CD4-positive, alpha-beta T cell treated with Interferon gamma for 1 hour (primary cell): Measurements from ENCODE around the gene MAPT.
A peak's percentile ranks its signal among the peaks of the same experiment; 100 is the strongest.
"Not testable (repeated sequence)": the region's sequence is repeated elsewhere in the genome, so short reads cannot be mapped to it uniquely, and the experiment has no call there.

Experiments used
- DNase-seq: peaks from one replicate; pipeline ENCODE4 v3.0.0-alpha.2; 2020

MAPT gene

GRCh38 chr17:45931677-45932076, 37.3 kb downstream of the MAPT start:
- DNase-seq, result no peak

- no peak for DNase-seq
Measured at GRCh38 chr17:45934044-45934979, 40.0 kb downstream of the MAPT start.

DNA sequence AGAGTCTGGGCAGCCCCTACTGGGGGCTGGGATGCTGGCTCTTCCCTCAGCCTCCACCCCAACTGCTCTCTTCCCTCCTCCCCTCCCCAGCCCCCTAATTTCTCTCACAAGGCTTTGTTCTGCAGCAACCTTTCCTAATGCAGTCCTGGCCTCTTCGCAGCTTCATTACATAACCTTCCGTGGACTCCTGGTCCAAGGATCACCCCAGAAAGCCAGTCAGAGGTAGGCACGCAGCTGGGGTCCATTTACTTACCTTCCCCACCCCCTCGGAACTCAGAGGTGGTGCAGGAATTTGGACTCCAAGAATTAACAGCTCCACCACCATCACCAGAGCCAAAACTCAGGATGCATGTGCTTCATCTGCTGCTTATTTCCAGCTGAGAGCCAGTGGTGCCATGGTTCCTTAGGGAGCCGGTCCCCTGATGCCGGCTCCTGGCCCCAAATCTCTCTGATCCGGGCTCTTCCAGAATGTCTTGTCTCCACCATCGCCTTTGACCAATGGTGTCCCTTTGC, 40.9 kb downstream of the MAPT start:
- DNase-seq, result no peak

DNA sequence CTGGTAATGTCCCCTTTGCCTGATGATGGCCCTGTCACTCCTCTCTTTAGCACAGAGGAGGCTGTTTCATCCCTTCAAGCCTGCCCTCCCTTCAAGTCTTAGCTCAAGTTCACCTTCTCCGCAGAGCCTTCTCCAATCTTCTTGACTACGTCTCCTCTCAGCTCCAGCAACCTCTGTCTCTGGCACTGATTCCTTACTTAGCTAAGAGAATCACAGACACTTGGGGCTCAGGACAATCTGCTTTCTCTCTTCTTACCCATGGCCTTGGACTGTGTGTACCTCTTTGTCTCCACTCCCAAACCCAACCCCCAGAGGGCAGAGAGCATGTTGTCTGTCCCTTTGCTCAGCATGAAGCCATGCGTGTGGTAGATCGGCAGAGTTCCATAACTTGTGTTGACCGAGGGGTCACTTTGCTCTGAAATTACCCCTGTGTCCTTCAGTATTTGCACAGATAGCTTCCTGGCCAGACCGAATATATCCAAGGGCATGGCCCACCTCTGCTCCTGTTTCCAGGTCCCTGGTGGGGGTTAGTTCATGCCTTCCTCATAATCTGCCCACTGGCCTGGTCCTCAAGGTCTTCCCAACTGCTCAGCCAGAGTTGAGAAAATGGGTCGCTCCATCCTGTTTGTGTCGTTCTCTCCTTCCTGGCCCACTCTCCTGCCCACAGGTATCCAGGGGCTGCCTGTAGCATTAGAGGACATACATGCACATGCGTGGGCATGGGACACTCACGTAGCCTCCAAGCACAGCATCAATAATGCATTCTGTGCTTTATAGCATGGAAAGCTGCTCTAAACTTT, 41.6 kb downstream of the MAPT start:
- no peak for DNase-seq

DNA sequence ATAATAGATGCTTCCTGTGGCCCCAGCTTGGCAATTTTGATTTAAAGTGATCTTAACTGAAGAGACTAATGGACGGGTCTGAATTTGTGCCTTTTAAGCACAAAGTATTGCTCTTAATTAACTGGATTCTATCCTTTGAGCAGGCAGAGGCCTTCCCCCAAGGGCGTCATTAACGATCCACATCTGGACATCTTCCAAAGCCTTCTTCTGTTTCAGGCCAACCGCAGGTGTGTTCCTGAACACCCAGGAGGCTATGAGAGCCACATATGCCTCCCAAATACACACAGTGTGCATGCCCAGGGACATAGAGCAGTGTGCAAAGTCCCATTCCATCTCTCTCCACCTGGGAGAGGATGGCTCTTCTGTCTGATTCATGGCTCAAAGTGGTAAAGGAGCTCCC, 42.3 kb downstream of the MAPT start:
- DNase-seq, result no peak

GRCh38 chr17:45937186-45937585, 42.8 kb downstream of the MAPT start:
- DNase-seq, result not testable (repeated sequence)

- DNase-seq, result no peak
Measured at GRCh38 chr17:45939395-45939794, 45.0 kb downstream of the MAPT start.

DNA sequence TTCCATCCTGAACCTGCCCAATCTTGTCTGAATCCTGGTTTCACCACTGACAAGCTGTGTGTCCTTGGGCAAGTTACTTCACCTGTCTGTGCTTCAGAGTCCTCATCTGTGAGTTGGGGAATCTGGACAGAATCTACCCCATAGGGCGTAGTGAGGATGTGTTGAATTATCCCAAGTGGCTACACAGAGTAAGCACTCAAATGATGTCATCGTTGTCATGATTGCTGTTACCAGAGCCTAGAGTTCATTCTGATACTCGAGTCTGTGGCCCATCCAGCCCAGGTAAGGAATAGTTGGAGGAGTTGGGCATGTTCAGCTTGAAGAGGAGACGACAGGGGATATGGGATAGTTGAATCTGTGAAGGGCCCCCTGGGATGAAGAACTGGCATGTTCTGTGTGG, 45.9 kb downstream of the MAPT start:
- no peak for DNase-seq

- DNase-seq, result no peak
Measured at GRCh38 chr17:45940826-45941225, 46.5 kb downstream of the MAPT start.

DNA sequence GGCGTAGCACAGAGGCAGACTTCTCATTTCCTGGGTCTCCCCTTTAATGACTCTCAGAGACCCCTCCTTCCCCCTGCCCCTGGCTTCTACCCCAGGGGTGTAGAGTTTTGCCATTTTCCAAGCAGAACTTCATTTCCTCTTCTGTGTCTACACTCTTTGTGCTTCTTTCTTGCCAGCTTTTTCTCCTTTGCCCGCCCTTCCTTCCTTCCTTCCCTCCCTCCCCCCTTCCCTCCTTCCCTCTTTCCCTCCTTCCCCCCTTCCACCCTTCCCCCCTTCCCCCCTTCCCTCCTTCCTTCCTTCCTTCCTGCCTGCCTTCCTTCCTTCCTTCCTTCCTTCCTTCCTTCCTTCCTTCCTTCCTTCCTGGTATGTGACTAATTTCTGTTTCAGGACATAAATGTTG, 47.0 kb downstream of the MAPT start:
- no peak for DNase-seq

- DNase-seq, result no peak
Measured at GRCh38 chr17:45942284-45942683, 47.9 kb downstream of the MAPT start.

DNA sequence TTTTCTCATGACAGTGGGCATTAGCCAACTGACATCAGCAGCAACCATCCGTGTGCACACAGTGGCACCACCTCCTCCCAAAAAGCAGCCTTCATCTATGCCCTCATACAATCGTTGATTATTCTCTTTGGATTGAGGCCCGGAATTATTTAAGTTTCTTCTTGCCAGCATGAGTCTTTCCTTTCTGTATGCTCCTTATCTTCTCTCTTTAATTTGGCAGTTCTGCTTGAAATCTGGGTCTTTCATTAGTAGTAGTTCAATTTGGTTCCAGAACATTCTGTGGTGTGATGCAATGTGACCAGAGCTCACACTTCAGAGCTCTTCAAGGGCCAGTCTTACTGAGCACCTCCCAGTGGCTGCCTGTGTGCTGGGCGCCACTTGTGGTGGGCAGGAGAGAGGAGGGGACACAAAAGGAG, 52.5 kb downstream of the MAPT start:
- no peak for DNase-seq

- DNase-seq, result no peak
Measured at GRCh38 chr17:45948498-45948880, 54.1 kb downstream of the MAPT start.

DNA sequence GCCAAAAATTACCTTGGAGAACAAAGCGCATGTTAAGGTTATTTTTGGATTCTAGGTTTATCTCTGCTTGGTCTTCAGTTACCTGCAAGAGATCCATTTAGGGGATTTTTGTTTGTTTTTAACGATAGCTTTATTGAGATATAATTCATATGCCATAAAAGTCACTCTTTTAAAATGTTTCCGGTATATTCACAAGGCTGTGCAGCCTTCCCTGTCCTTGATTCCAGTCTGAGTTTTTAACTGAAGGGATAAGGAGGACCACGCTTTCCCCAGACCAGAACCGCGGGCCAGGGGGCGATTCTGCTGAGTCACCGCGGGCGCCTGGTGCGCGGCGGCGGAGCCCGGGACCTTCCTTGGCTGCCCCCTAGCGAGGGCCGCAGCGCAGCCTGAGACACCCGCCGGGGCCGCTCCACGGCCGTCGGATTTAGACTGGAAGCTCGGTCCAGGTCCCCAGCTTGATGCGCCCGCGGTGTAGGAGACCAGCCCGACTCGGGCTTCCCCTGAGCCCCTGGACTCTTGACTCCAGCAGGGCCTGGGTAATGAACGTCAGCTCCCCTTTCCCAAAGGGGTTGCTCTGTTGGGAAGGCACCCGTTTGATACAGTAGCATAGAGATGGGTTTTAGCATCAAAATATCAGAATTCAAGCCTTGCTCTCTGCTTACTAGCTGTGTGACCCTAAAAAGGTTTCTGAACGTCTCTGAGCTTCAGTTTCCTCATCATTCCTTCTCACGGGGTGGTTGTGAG, 54.7 kb downstream of the MAPT start:
- DNase-seq, result peak; percentile 35

DNA sequence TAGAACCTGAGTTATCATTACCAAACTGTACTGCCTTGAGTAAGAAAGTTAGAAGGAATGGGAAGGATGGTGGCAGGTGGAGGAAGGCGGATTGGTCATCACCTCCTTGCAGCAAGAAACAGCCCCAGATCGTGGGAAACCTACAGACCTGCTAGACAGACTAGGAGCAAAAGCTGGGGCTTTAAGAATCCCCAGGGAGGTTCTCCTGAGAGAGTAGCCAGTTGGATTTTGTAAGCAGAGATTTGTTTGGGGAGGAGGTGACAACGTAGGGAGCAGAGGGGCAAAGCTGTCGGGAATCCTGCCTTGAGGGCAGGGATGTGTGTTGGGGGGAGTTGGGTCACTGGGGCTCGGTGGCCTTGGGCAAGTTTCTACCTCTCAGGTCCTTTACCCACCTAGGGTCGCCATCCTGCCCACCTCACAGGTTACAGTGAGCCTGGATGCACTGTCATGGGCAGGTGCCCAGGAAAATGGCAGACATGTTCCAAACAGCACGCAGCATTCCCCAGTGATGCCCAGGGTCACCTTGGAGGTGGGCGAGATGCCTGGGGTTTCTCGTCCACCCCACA, 55.5 kb downstream of the MAPT start:
- DNase-seq, result no peak

DNA sequence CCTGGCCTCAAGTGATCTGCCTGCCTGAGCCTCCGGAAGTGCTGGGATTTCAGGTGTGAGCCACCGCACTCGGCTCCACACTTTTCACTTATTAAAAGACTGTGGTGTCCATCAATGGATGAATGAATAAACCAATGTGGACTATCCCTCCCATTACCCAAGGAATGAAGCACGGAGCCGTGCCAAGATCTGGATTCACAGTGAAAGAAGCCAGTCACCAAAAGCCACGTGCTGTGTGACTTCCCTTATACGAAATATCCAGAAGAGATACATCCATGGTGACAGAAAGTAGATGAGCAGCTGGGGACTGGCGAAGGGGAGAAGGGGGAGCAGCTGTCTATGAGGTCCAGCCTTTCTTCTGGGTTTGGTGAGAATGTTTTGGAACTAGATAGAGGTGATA, 56.5 kb downstream of the MAPT start:
- DNase-seq, result no peak

DNA sequence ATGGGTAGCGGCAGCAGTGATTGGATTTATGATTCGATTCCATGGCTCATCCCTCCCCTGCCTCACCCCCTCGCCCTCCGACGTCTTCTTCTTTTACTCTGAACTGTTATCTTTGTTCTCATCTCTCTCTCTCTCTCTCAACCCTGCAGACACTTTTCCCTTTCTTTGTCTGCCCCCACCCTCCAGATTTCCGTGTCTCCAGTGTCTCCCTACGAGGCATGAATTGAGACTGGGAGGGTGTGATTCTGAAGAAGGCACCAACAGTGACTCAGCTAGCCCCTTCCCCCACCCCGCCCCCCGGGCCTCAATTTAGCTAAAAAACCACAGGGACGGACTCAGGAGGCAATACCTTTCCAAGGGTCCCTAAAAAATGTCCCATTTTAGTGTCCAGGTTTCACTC, 57.0 kb downstream of the MAPT start:
- DNase-seq, result no peak

DNA sequence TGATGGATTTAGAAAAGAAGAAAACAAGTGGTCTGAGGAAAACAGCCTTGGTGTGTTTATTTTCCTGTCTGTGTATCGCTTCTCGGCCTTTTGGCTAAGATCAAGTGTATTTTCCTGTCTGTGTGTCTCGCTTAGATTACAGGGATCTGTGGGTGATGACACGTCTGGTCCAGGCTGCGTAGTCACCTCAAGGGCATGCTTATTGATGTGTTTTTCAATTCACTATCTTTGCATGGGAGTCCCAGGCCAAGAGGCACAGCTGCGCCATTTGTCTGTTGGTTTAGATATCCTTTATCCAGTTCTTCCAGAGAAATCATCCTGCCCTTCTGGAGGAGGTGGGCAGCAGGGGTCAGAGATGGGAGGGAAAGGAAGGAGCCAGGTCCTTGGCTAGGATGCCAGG, 57.6 kb downstream of the MAPT start:
- no peak for DNase-seq

DNA sequence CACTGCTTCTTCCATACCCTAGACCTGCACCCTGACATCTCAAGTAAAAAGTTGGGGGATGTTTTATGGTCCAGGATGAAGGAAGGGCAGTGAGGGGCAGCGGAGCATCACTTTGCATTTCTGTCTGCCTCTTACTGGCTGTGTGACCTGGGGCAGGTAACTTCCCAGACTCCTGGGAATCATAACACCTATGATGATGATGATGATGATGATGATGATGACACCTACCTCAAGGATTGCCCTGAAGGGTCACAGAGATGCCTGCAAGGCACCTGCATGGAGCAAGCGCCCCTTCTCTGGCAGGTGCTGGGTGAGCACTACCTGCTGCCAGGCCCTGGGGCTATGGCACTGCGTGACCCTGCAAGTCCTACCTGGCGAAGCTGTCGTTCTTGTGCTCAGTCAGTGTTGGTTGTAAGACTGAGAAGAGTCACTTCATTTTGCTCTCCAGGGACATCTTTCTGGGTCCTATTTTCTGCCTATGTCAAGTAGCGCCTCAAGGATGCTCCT, 58.5 kb downstream of the MAPT start:
- no peak for DNase-seq

DNA sequence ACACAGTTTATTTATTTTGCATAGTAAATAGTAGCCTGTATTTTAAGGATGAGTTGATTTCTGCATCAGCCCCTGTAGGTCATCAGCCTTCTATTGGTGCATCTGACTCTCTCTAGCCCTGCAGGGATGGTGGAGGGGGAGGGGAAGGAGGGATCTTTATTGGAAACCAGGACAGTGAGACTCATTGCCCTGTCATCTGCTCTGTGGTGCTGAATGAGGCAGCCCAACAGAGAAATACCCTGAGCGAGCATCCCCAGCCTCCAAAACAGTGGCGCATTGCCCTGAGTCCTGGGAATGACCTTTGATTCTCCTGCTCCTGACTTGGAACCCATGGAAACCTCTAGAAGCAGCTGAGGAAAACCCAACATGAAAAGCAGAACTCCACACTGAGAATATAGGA, 59.2 kb downstream of the MAPT start:
- DNase-seq, result no peak

DNA sequence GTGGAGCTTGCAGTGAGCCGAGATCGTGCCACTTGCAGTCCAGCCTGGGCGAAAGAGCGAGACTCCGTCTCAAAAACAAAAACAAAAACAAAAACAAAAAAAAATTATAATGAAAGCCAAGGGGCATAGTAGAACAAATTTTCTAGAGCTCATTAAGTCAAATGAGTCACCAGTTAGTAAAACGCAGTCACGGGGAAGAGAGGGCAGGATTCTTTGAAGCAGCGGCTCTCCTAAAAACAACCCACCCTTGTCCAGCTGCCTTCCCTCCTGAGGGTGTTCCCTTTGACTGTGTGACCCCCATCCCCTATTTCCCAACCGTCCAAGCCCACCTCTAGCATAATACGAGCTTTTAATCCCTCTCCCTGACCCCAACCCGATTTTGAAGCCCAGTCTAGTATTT, 60.6 kb downstream of the MAPT start:
- DNase-seq, result no peak

GRCh38 chr17:45955326-45955725, 61.0 kb downstream of the MAPT start:
- DNase-seq, result no peak

- DNase-seq, result no peak
Measured at GRCh38 chr17:45956090-45956489, 61.7 kb downstream of the MAPT start.
